ENCODE results near the gene STK39.
A peak's percentile ranks its signal among the peaks of the same experiment; 100 is the strongest.

STK39 gene

DNA sequence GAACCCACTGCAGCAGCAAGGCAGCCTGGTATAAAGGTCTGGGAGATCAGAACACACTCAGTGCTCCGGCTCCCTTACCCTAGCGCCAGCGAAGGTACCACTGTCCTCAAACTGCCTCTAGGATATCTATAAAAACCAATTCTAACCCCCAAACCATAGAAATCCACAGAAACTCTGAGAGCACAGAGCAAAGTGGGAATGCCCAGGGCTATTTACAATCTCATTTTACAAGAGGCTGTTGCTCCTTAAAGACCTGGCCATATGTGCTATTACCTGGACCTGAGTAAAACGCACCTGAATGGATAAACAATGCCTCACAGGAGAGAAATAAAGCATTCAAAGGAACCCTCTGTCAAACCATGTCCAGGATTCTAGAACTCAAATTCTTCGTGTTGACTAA lies 4.3 kb downstream of the STK39 start:
- DNase-seq: no peak

DNA sequence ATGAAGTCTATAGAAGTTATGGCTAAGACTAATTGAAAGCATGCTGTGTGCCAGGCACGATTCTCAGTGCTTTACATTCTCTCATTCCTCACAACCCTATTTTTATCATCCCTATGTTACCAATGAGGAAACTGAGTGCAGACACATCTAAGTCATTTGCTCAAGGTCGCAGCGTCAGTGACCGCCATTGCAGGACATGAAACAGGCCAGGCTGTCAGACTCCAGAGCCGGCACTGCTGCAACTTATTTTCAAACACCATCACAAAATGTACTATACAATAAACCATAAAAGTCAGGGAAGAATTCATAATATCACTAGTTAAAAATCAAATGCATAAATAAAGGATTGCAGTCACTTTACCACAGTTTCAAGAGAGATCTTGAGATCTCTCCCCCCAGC lies 5.6 kb downstream of the STK39 start:
- no peak for DNase-seq

DNA sequence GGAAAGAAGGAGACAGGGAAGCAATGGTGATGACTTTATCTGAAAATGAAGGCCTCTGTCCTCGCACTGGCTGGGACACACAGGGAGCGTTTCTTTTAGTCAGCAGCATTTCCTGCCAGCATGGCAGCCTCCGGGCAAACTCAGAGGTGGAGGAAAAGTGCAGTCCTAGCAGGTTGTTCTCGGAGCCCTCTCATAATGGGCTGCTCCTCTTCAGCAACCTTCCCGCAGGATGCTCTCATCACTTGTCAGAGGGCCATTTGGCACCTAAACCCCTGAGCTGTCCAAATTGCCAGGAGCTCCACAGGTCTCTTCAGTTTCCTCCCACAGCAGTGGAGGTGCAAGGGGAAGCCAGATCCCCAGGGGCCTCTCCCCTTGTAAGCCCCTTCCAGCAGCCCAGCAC lies 6.2 kb downstream of the STK39 start:
- DNase-seq: peak in 4 of 56 donors; percentile 3 to 11 (median 7)

DNA sequence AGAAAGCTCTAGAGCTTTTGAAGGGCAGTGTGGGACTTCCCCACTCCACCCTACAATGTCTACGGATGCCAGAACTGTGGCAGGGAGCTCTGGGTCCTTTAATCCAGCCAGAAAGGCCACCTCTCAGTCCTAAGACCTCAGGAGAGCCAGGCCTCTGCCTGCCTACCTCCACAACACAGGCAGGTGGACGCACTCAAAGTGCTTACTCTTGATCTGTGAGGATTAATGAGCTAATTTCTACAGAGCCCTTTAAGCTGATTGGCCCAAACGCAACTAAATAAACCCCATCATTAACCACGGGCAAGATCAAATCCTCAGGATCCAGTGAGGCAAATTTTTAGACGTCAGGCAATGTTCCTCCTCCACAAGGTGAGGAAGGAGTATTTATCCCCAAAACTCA lies 8.1 kb downstream of the STK39 start:
- DNase-seq: no peak

DNA sequence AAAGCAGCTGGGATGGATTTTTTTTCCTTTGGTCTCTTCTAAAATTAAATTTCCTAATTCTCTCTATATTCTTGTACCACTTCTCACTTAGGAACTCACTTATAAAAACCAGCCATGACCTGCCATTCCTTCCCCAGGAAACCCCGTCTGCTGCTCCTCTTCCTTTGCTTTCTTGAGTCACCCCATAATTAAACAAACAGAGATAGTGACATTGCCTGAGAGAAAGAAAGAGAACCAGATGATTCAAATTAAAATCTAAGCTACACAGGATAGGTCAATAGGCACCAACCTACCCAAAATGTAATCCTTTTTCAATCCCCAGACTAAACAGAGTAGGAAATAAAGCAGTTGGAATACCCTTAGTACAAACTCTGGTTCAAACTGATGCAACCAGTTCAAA lies 9.7 kb downstream of the STK39 start:
- no peak for DNase-seq

DNA sequence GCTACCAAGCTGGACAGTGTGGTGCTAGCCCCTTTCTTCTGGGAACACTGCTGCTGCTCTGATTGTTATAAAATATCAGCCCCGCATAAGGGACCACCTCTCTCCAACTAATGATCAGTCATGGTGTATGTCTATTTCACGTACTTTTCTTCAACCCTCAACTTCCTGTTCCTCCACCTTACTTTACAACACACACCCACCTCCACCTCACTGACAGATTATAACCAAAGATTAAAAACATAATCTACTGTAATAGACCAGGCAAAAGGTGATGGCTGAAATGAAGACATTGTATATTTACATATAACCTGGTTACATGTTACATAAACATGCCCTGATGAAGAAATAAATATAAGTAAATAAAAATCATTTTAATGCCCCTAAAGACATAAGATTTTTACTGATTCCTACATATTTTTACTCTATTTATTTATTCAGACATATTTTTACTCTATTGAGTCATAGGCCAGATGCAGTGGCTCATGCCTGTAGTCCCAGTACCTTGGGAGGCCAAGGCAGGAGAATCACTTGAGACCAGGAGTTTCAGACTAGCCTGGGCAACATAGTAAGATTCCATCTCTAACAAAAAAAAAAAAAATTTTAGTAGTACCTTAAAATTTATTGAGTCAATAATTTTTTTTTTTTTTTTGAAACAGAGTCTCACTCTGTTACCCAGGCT lies 12.8 kb downstream of the STK39 start:
- no peak for DNase-seq

DNA sequence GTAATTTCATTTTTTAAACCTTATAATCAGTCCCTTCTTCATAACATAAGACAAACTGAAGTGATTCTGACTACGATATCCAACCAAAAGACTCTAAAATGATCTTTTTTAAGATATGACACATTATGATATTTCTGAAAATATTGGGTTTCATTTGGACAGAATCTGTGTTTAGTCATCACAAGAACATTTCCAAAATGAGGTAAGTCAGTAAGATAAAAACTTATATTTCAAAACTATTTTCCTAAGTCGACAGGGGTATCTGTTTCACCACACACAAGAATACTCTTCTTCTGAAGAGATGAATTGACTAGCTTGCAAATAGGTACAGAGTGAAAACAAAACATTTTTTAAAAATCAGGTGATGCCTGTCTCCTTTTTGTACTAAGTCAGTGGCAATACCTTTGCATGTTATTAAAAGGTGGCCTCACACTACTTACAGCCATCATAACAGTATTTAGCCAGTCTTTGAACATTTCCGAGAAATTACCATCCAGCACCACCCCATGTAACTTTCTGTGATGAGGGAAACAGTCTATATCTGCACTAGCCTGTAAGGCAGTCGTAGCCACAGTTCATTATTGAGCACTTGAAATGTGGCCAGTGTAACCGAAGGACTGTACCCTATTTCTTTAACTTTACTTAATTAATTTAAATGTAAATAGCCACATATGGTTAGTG lies 13.5 kb downstream of the STK39 start:
- DNase-seq: no peak

DNA sequence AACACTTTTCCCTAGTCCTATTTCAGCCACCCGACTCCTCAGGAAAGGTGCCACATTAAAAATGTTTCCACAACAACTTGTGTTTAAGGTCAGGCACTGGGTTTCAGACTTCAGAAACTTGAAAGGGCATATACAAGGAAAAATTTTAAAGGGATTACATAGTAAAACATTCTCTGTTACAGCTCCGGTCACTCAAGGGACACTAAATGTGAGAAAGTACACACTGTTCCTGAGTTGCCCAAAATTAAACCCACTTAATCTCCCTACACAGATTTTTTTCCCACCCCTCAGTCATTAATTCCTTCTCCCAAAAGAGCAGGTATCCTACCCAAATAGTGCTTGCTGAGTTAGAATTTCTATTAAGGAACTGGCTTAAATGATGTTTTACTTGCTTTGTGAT lies 14.2 kb downstream of the STK39 start:
- no peak for DNase-seq

DNA sequence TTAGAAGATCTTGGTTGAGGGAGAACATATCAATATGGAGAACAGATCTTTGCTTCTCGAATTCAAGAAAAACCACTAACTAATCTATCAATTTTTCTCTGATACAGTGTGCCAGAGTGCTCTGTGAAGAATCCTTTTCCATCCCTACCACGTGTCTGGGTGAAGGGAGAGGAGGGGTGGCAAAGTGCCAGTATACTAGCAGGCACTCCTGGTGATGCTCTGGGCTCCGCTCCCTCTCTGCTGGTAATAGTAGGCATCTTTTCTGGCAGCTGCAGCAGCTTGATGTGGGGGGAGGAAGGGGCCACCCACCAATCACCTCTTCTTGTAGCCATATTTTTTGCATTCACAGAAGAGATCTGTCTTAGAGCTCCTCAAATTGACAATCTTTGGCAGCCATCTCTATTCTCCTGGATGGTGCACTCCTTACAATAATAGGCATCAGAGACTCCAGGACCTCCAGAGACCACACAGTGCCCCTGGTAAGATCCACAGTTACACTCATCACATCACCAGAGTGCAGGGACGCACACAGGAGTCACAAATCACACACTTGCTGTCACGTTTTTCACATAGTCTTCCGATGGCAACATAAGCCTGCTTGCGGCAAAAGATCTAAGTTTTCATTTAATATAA lies 15.7 kb downstream of the STK39 start:
- DNase-seq: peak in 39 of 56 donors; percentile 1 to 72 (median 34)

DNA sequence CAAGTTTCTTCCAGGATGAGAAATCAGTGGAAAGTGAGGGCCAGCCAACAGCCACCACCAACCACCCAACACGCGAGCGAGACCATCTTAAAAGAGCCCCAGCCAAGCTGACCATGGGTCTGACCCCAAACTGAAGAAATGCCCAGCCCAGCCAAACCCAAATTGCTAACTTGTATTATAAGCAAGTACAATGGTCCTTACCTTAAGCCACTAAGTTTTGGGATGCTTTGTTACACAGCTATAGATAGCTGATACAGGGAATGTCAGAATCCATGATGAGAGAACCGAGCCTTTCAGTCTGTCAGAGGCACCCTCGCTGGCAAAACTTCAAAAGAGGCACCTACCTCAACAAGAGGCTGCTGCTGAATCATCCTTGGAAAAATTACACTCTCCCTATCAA lies 17.0 kb downstream of the STK39 start:
- no peak for DNase-seq

DNA sequence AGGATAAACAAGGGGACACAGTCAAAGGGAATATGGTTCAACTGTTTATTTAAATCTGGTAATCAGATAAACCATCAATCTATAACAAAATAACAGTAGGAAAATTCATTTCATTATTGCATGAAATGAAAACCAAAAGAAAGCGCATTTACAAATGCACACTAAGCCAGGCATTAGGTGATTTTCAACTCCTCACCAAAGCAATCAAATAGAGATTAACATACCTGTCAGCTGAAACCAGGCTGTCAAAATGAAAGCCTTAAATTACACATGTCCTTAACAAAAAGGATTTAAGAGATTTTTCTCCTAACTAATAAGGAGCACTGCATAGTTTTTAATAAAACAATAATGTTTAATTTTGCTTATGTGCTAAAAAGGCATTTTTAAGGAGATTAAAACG lies 23.0 kb downstream of the STK39 start:
- no peak for DNase-seq

DNA sequence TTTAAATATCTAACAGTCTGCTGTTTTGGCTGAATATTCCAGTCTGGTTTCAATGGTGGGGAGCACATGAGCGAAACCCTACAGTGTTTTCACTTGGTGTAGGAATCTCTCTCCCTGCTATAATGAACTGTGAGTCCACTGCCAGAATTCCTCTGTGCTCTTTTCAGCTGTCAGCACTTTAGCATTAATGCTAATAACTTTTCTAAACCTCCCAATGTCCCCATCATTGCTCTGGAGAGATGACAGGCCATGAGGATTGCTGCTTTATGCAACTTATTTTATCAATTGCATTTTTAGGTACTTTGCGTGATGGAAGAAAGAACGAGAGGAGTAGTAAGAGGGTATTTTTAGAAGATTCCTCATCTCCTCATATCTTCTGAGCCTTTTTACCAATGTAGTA lies 25.3 kb downstream of the STK39 start:
- no peak for DNase-seq

DNA sequence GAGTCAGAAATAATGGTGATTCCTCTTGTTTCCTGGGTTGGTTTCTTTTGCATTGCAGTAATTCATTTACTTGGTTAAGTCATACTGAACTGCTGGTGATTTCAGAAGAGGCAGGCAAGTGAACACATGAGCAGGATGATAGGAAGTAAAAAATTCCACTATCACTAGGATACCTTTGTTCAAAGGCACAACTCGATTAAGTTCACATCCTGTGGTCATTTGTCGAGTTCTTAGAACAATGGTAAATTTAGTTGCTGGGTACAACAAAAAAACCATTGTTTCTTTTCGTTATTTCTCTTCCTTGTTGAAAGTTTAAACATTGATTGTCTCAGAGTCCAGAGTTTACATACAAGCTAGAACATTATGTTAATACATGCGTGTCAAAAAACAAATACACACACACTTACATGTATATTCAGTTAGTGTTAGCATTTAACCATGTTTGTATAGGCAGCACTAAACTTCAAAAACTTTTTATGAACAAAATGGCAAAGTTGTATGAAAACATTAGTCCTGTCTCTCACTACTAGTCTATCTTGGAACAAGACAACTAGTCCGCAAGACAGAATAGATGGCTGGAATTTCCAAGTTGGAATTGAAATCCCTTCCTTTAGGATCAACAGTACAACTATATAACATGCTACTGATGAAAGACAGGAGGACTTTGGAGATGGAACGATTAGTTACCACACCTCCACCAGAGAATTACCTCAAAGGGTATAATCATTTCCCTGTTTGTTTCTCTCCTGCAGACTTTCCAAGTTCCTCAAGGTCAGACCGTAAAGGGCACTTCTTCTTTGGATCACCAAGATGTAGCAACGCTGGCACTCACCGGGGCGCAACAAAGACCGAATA lies 26.2 kb downstream of the STK39 start:
- DNase-seq: no peak

DNA sequence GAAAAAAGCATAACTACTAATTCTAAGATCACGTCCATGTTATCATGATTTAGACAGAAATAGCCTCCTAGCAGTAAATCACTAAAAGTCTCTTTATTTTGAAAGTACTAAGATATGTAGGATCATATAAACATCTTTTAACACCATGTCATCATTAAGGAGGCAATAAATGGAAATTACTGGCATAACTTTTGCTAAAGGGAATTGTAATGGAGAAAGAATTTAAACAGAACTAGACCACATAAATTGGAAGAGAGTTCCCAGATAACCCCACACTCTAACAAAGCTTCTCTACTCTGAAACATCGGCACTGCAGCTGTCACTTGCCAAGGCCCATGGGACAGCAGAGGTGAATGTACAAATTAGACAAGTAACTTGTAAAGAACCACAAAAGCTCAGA lies 29.5 kb downstream of the STK39 start:
- no peak for DNase-seq

DNA sequence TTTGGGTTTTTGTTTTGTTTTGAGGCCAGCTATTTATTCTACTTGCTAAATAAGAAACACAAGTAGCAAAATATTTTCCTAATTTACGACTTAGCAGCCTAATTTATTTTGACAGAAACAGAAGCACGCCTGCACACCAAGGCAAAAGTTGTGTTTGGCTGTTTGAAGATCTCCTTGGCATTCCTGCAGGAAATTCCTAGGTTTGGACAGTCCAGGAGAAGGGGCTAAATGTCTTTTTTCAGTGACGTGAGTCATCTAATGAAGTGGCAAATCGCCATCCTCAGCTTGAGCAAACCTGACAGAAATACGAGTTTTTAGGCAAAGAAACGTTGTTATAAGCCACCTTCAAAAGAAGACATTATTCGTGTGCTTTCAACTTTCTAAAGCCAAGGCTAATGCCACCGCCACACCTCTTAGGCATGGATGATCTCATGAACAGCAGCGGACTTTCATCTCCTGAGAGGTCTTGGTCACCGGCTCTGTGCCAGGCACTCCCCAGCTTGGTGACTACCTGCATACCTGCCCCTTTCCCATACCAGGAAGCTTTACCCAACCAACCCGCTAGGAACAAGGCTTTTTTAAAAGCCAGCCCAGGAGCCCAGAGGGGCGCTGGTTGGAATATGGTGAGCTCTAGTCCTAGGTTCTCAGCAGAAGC lies 30.9 kb downstream of the STK39 start:
- DNase-seq: no peak

DNA sequence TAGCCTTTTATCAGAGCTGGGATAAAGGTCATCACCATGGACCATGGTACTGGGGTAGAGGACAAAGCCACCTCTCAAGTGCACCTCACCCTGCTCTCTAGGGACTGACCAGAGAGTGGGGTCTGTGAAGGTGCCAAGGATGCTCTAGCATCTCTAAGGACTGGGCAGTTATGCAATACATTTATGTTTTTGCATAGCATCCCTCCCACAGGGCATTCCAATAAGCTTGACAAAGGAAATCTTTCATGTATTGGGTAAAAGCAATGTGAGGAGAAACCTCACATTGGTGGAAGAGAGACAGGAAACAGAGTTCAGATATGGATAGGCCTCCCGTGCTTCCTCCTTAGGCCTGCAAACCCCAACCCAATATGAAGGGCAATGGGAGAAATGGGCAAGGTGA lies 31.6 kb downstream of the STK39 start:
- no peak for DNase-seq

DNA sequence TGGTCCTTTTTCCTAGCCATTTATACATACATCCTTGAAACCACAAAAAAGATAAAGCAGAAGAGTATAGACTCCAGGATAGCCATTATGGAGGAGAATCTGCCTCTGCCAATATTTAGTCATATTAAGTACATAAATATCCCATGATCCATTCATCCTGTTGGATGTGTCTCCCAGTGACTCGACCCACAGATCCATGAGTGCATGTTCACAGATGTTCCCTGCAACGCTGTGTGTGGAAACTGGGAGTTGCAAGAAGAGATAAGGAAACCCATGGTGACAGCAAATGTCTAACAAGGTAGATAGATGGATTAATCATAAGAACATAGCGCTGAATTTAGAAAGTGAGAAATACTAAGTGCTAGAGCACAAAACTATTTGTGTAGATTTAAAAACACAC lies 34.5 kb downstream of the STK39 start:
- no peak for DNase-seq

DNA sequence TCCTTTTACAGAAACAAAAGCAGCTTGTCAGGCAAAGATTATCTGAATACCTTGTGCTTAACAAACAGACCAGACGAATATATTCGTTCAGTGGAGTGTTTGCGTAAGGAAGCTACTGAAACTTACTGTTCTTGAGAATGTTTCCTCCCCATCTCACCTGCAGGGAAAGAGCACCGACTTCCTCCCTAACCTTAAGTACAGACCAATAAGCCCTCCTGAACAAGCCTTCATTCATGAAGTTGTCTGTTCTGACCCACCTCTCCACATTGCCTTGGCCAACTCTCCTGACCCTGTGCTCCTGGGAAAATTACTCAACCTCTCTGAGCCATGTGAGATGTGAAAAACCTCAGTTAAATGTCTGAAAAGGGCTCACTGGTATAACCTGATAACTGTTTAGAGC lies 35.2 kb downstream of the STK39 start:
- DNase-seq: no peak

DNA sequence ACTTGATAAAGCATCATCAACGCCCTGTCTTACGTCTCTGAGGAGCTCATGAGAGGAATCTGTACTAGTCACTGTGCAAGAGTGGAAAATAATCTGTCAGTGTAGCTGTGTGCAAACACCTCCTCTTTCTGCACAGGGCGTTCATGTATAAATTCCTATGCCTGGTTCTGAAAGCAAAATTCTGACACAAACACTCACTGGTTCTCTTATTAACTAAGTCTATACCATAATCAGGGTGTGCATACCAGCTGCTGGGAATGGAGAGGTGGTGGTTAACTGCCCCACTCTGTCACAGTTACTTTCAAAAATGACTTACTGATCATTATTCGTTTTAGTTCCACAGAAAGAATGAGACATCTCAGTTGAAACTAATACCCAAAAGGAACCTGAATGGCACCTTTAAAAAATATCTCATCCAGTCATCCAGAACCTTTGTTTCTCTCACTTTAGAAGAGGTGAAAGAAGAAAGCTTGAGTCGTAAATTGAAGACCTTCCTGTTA lies 35.7 kb downstream of the STK39 start:
- DNase-seq: no peak

DNA sequence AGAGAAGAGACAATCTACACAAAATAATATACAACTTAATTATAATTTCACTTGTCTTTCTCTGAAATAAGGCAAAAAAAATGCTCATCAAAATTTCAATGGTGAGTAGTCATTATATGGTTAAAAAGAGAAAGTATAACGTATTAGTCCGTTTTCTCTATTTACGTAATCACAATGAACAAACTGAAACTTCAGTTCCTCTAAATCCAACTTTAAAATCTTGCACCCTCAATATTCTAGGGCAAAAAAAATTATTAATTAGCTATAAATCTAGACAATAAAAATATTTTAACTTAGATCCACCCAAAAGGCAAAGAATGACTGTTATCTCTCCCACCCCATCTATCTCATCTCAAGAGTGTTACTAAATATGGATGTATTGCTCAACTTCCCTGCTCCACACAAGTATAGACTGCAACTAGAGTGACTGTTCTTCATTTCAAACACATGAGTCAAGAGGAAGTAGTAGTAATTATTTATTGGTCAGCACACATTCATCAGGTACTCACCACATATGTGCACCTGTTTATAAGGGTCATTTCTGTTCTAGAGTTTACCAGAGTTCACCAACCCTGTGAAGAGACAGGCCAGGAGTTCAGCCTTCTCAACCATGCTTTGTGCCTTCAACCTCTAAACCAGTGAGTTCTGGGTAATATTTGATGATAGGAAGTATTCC lies 36.4 kb downstream of the STK39 start:
- no peak for DNase-seq
